ENCODE measurements around the gene XIST. TPM values are rescaled to one million over a fixed set of nuclear protein-coding genes. Genes with fewer than 3 reads are reported as not detected.
"Not testable (repeated sequence)": the region's sequence is repeated elsewhere in the genome, so short reads cannot be mapped to it uniquely, and the experiment has no call there.

Gene XIST
- total RNA-seq, 1 experiment from 2014 or later, result 0.24 TPM

DNA sequence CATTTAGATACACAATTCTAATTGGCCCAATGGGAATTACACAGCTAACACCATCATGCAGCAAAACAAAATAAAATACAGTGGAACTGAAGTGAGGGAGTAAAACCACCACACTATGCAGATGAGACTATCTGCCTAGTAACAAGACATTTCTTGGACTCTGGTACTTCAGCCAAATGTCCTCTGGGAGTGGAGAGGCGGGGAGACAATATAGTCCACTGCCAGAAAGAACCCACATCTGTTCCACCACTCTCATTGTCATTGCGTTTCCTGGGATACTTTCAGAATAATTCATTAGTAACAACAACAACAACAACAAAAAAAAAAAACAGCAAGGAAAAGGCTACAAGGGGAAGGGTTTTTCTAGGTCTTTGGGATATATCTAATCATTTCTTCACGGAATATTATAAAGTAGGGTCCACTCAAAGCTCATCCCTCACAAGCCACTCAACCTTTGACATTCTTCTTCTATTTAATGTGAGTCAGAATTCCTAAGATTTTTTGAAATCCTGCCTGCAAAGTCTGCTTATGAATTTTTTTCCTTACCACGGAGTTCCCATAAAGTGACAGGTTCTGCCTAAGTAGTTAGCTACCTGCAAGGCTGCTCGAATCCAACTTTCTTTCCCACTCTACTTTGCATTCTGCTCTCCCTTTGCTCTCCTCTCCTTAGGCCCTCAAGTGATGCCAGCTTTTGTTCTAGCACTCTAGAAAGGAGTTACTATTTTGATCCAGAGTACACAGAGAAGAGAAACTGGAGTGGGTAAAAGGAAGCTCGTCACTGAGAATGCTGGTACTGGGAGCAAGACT lies 34.9 kb downstream of the XIST start:
- no TSS peak for BruUV-seq (replicated peaks)
- no peaks in the 10 kb centered on the region for H3F3A ChIP-seq (ENCODE audit: insufficient read depth, low read depth)
- no peaks in the 10 kb centered on the region for H3K79me2 ChIP-seq (ENCODE audit: low read depth)
- no peaks in the 10 kb centered on the region for H3K4me1 ChIP-seq (replicated peaks; ENCODE audit: insufficient read depth)
- H3K36me3 ChIP-seq (ENCODE audit: low read depth), result no peaks in the 10 kb centered on the region
- ChIA-PET CTCF (no interaction called here), POLR2A (ENCODE audit: unreplicated experiment) (no interaction called here)
- H2AFZ ChIP-seq, result no peak overlapping the region
- TF ChIP-seq EZH2 (IDR thresholded peaks at IDR 0.05; ENCODE audit: low read depth), result no peak
- TF ChIP-seq, protein P1, sequence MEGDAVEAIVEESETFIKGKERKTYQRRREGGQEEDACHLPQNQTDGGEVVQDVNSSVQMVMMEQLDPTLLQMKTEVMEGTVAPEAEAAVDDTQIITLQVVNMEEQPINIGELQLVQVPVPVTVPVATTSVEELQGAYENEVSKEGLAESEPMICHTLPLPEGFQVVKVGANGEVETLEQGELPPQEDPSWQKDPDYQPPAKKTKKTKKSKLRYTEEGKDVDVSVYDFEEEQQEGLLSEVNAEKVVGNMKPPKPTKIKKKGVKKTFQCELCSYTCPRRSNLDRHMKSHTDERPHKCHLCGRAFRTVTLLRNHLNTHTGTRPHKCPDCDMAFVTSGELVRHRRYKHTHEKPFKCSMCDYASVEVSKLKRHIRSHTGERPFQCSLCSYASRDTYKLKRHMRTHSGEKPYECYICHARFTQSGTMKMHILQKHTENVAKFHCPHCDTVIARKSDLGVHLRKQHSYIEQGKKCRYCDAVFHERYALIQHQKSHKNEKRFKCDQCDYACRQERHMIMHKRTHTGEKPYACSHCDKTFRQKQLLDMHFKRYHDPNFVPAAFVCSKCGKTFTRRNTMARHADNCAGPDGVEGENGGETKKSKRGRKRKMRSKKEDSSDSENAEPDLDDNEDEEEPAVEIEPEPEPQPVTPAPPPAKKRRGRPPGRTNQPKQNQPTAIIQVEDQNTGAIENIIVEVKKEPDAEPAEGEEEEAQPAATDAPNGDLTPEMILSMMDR (conservative IDR thresholded peaks at IDR 0.05), result no peak
- DNase-seq, result no peak
- H3K4me3 ChIP-seq, result no peak overlapping the region
- intact Hi-C loops (cut with micrococcal nuclease; ENCODE audit: unreplicated experiment), result no loop called here
- no peaks in the 10 kb centered on the region for H4K20me1 ChIP-seq (ENCODE audit: insufficient read depth)
- H3K9me2 ChIP-seq (ENCODE audit: insufficient read depth), result no peaks in the 10 kb centered on the region
- H3K4me2 ChIP-seq, result no peak overlapping the region
- H3K27ac ChIP-seq, result no peak overlapping the region
- H3K9me3 ChIP-seq (ENCODE audit: insufficient read depth, low read depth), result no peaks in the 10 kb centered on the region
- H3K27me3 ChIP-seq (ENCODE audit: insufficient read depth, low read depth), result peaks cover 10% of the 10 kb centered on the region; the same call in 1 of the 2 replicates

DNA sequence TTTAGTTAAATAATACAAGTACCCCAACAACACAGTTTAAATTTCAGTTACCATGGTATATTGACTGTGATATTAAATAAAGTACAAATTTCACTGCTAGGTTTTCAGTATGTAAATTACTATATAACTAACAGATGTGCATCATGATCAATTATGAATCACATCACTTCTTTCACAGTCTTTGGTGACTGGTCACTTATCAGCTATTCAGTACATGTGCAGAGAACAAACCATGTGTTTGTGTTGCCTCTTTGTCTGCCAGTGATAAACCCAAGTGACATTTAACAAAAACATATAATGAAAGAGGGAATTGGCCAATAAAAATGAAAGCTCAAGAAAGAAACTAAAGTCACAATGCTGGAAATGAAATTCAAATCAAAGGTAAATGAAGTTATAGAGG lies 40.3 kb downstream of the XIST start:
- H3F3A ChIP-seq (ENCODE audit: insufficient read depth, low read depth), result no peaks in the 10 kb centered on the region
- H3K4me1 ChIP-seq (replicated peaks; ENCODE audit: insufficient read depth), result no peaks in the 10 kb centered on the region
- H3K27ac ChIP-seq, result no peak overlapping the region
- no peaks in the 10 kb centered on the region for H3K36me3 ChIP-seq (ENCODE audit: low read depth)
- peaks cover 10% of the 10 kb centered on the region; the same call in 1 of the 2 replicates for H3K27me3 ChIP-seq (ENCODE audit: insufficient read depth, low read depth)
- intact Hi-C loops (cut with micrococcal nuclease; ENCODE audit: unreplicated experiment), result no loop called here
- no peaks in the 10 kb centered on the region for H3K9me3 ChIP-seq (ENCODE audit: insufficient read depth, low read depth)
- H3K9me2 ChIP-seq (ENCODE audit: insufficient read depth), result no peaks in the 10 kb centered on the region
- H4K20me1 ChIP-seq (ENCODE audit: insufficient read depth), result no peaks in the 10 kb centered on the region
- no peaks in the 10 kb centered on the region for H3K79me2 ChIP-seq (ENCODE audit: low read depth)
- H3K4me2 ChIP-seq, result no peak overlapping the region
- H2AFZ ChIP-seq, result no peak overlapping the region
- BruUV-seq (replicated peaks), result no TSS peak
- no peak for TF ChIP-seq EZH2 (IDR thresholded peaks at IDR 0.05; ENCODE audit: low read depth)
- TF ChIP-seq, protein P1 (conservative IDR thresholded peaks at IDR 0.05), result no peak
- ChIA-PET POLR2A (ENCODE audit: unreplicated experiment) (no interaction called here), CTCF (no interaction called here)
- DNase-seq, result no peak
- no peak overlapping the region for H3K4me3 ChIP-seq

DNA sequence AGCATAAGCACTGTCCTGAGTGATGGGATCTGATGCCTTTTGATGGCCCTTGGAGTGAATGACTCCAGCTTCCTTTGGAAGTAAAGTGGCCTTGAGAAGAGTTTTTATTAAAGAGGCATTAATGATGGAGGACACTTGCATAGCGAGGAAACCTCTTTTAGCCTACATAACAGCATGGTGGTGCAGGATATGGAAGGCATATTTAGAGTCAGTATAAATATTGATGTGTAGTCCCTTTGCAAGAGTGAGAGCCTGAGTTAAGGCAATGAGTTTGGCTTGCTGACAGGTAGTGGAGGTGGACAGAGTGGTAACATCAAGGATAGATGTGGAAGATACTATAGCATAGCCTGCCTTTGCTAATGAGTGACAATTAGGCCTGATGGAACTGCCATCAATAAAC lies 48.4 kb downstream of the XIST start:
- H3K79me2 ChIP-seq (ENCODE audit: low read depth); H3K4me1 ChIP-seq (replicated peaks; ENCODE audit: insufficient read depth); H3K4me3 ChIP-seq; BruUV-seq (replicated peaks); H3F3A ChIP-seq (ENCODE audit: insufficient read depth, low read depth); H2AFZ ChIP-seq; H3K4me2 ChIP-seq; DNase-seq; H3K9me2 ChIP-seq (ENCODE audit: insufficient read depth); H3K27ac ChIP-seq; POLR2A ChIA-PET (ENCODE audit: unreplicated experiment); CTCF ChIA-PET; H3K27me3 ChIP-seq (ENCODE audit: insufficient read depth, low read depth); H3K36me3 ChIP-seq (ENCODE audit: low read depth); intact Hi-C loops (cut with micrococcal nuclease; ENCODE audit: unreplicated experiment); H4K20me1 ChIP-seq (ENCODE audit: insufficient read depth); H3K9me3 ChIP-seq (ENCODE audit: insufficient read depth, low read depth): not testable (repeated sequence)

DNA sequence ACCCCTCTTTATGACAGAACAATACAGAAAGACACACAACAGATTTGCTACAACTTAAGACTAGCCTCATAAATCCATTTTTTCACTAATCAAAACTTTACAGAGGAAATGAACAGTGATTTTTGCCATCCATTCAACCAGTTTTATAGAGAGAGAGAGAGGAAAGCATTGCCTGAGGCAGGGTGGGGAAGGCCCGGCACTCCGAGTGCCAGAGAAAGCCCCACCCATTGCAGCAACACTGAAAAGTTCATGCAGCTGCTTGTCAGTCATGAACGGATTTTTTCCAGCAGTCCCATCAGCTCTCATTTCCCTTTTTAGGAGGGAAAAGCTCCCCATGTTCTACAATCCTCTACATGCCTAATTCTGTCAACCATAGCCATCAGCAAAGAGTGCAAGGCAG lies 52.6 kb downstream of the XIST start:
- POLR2A ChIA-PET (ENCODE audit: unreplicated experiment), result no interaction called here
- CTCF ChIA-PET, result no interaction called here

DNA sequence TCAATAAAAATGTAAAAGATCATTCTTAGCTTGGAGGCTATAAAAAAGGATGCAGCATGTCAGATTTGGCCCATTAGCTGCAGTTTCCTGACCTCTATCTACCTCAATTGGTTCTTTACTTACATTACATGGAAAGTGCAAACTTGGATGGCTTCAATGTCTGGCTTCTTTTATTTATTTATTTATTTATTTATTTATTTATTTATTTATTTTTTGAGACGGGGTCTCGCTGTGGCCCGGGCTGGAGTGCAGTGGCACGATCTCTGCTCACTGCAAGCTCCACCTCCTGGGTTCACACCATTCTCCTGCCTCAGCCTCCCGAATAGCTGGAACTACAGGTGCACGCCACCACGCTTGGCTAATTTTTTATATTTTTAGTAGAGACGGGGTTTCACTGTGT lies 60.0 kb downstream of the XIST start:
- H2AFZ ChIP-seq; POLR2A ChIA-PET (ENCODE audit: unreplicated experiment); H4K20me1 ChIP-seq (ENCODE audit: insufficient read depth); BruUV-seq (replicated peaks); H3K9me3 ChIP-seq (ENCODE audit: insufficient read depth, low read depth); H3K27me3 ChIP-seq (ENCODE audit: insufficient read depth, low read depth); H3K9me2 ChIP-seq (ENCODE audit: insufficient read depth); CTCF ChIA-PET; H3K4me2 ChIP-seq; H3F3A ChIP-seq (ENCODE audit: insufficient read depth, low read depth); H3K27ac ChIP-seq; H3K4me3 ChIP-seq; H3K36me3 ChIP-seq (ENCODE audit: low read depth); intact Hi-C loops (cut with micrococcal nuclease; ENCODE audit: unreplicated experiment); H3K4me1 ChIP-seq (replicated peaks; ENCODE audit: insufficient read depth); H3K79me2 ChIP-seq (ENCODE audit: low read depth); DNase-seq: not testable (repeated sequence)

More for the DNA sequence above, 52.6 kb downstream of the XIST start:
- Histone ChIP-seq H3K27ac (no peak overlapping the region), H3K79me2 (ENCODE audit: low read depth) (no peaks in the 10 kb centered on the region), H3K9me2 (ENCODE audit: insufficient read depth) (no peaks in the 10 kb centered on the region), H3K4me3 (no peak overlapping the region), H3K4me1 (replicated peaks; ENCODE audit: insufficient read depth) (no peaks in the 10 kb centered on the region), H2AFZ (no peak overlapping the region), H4K20me1 (ENCODE audit: insufficient read depth) (no peaks in the 10 kb centered on the region), H3F3A (ENCODE audit: insufficient read depth, low read depth) (no peaks in the 10 kb centered on the region), H3K27me3 (ENCODE audit: insufficient read depth, low read depth) (0 out of 2 replicates have a peak, but pooled peaks cover 2% of the 10 kb centered on the region), H3K9me3 (ENCODE audit: insufficient read depth, low read depth) (no peaks in the 10 kb centered on the region), H3K4me2 (no peak overlapping the region), H3K36me3 (ENCODE audit: low read depth) (no peaks in the 10 kb centered on the region)
- DNase-seq, result no peak
- no peak for TF ChIP-seq EZH2 (IDR thresholded peaks at IDR 0.05; ENCODE audit: low read depth)
- TF ChIP-seq, protein P1 (conservative IDR thresholded peaks at IDR 0.05), result no peak
- intact Hi-C loops (cut with micrococcal nuclease; ENCODE audit: unreplicated experiment), result no loop called here
- BruUV-seq (replicated peaks), result no TSS peak
